Measurements from ENCODE around the gene SPOP. TPM values are rescaled to one million over a fixed set of nuclear protein-coding genes. Genes with fewer than 3 reads are reported as not detected.

The SPOP gene
- total and polyA plus RNA-seq, 2 of the 4 experiments (the other 2 are of a cell fraction), result 24.9 to 47.5 TPM

- peak overlapping the region in 1 of 2 experiments; percentile 77; a peak in 2 of 4 replicates for H4K8ac ChIP-seq (ENCODE audit: low read depth in 2 of 2, low read length in 2 of 2)
- peaks cover 8% of the 10 kb centered on the region; the same call in 1 of the 2 replicates for H4K20me1 ChIP-seq (ENCODE audit: insufficient read depth, low read length)
- no CpG with 5 or more reads among the region's 1 CpG for WGBS, 2 experiments (ENCODE audit: extremely low coverage in 2 of 2, insufficient read length in 1 of 2)
- no peak overlapping the region for H3K4me3 ChIP-seq (ENCODE audit: insufficient read depth, low read depth, low read length)
- no peak overlapping the region for H3K4me2 ChIP-seq (ENCODE audit: low read depth, low read length)
- CTCF ChIA-PET, result interaction anchor here (0.6 to 1.7 kb wide), 2 partner anchors 9 to 12 kb away, joined by 3 to 6 read pairs; no protein-coding TSS in a partner anchor
- H3K56ac ChIP-seq (ENCODE audit: extremely low read depth, insufficient read depth, low read length), result no peak overlapping the region
- dilution Hi-C loops (cut with HindIII; ENCODE audit: low sequenced_read_pairs, unreplicated experiment) (no loop called here), in situ Hi-C loops (cut with MboI; ENCODE audit: low sequenced_read_pairs) (no loop called here), intact Hi-C loops (cut with micrococcal nuclease) (no loop called here)
- H3K27ac ChIP-seq (ENCODE audit: insufficient read depth, low read length), result peak overlapping the region; percentile 29; the same call in 1 of the 2 replicates
- H2AK9ac ChIP-seq (replicated peaks; ENCODE audit: low read depth, low read length, poor library complexity), result no peak overlapping the region
- no peaks in the 10 kb centered on the region; the same call in 1 of the 2 replicates for H3K36me3 ChIP-seq (ENCODE audit: control insufficient read depth, insufficient read depth, low read length)
- H3K79me1 ChIP-seq (ENCODE audit: low read depth in 1 of 2, low read length in 2 of 2), result peaks cover 5 to 43% of the 10 kb centered on the region in 2 experiments
- H3K9me1 ChIP-seq (ENCODE audit: insufficient read depth, low read length), result no peaks in the 10 kb centered on the region
- no peaks in the 10 kb centered on the region for H3K9me3 ChIP-seq (ENCODE audit: control insufficient read depth, insufficient read depth, low read length)
- no peaks in the 10 kb centered on the region for H3K27me3 ChIP-seq (ENCODE audit: control insufficient read depth, insufficient read depth, low read length)
- TF ChIP-seq CEBPB (IDR thresholded peaks at IDR 0.05; ENCODE audit: low read depth, low read length) (no peak), POLR2A (IDR thresholded peaks at IDR 0.05; ENCODE audit: low read depth, low read length) (no peak), MAZ (IDR thresholded peaks at IDR 0.05; ENCODE audit: borderline replicate concordance, low read depth, low read length) (no peak), SMC3 (IDR thresholded peaks at IDR 0.05; ENCODE audit: low read depth, low read length) (no peak), MAFK (IDR thresholded peaks at IDR 0.05; ENCODE audit: low read depth, low read length) (no peak), FOS (IDR thresholded peaks at IDR 0.05; ENCODE audit: low read depth, low read length) (no peak), MXI1 (IDR thresholded peaks at IDR 0.05; ENCODE audit: borderline replicate concordance, low read depth, low read length) (no peak), CHD1 (IDR thresholded peaks at IDR 0.05; ENCODE audit: low read depth, low read length) (no peak), USF2 (IDR thresholded peaks at IDR 0.05; ENCODE audit: low read depth, low read length) (no peak), RFX5 (IDR thresholded peaks at IDR 0.05; ENCODE audit: low read depth, low read length) (no peak), RAD21 (IDR thresholded peaks at IDR 0.05; ENCODE audit: low read length) (no peak), BHLHE40 (IDR thresholded peaks at IDR 0.05; ENCODE audit: low read depth, low read length) (no peak), CTCF (conservative IDR thresholded peaks at IDR 0.05; ENCODE audit: low read depth, low read length) (no peak), NFE2L2 (IDR thresholded peaks at IDR 0.05; ENCODE audit: low read depth, low read length) (no peak), ELK1 (IDR thresholded peaks at IDR 0.05; ENCODE audit: borderline replicate concordance, low read depth, low read length) (no peak), RCOR1 (IDR thresholded peaks at IDR 0.05; ENCODE audit: insufficient replicate concordance, low read length) (no peak)
- no TSS peak for BruUV-seq (replicated peaks)
- no peak overlapping the region for H4K5ac ChIP-seq (ENCODE audit: low read depth, low read length)
- H3K18ac ChIP-seq (ENCODE audit: low read depth, low read length), result no peak overlapping the region
- H2BK5ac ChIP-seq (ENCODE audit: low read depth, low read length, poor library complexity, severe bottlenecking), result peak overlapping the region; percentile 95
- peak overlapping the region; percentile 16; the same call in 1 of the 2 replicates for H3K4ac ChIP-seq (ENCODE audit: low read depth, low read length)
- POLR2A ChIA-PET (ENCODE audit: unreplicated experiment), result interaction anchor here (0.7 kb wide), 1 partner anchor 48 kb away, joined by 4 read pairs; no protein-coding TSS in a partner anchor
- 0 out of 2 replicates have a peak overlapping the region, but pooled peaks have one; percentile 10 for H2BK120ac ChIP-seq (ENCODE audit: low read depth, low read length)
- H2BK20ac ChIP-seq (ENCODE audit: low read depth, low read length), result no peak overlapping the region
- no peak overlapping the region for H2AFZ ChIP-seq (replicated peaks; ENCODE audit: low read length, poor library complexity)
- peak overlapping the region; percentile 24; the same call in 1 of the 2 replicates for H3K23ac ChIP-seq (ENCODE audit: low read depth, low read length)
- no peak overlapping the region; the same call in 1 of the 2 replicates for H3K9ac ChIP-seq (ENCODE audit: low read depth, low read length)
- DNase-seq (no peak), ATAC-seq (ENCODE audit: low read depth) (no peak)
- H2AK5ac ChIP-seq (ENCODE audit: low read depth, low read length), result no peak overlapping the region
- H3K4me1 ChIP-seq (ENCODE audit: control insufficient read depth, insufficient read depth, low read length), result peaks cover 5% of the 10 kb centered on the region; the same call in 1 of the 2 replicates
- H4K91ac ChIP-seq (ENCODE audit: insufficient read depth, low read depth, low read length), result no peak overlapping the region
- H3K14ac ChIP-seq (replicated peaks; ENCODE audit: low read depth, low read length), result peak overlapping the region; percentile 69
- H2BK15ac ChIP-seq (ENCODE audit: low read depth, low read length), result no peak overlapping the region; the same call in 2 of the 3 replicates
These were observed 32.2 kb downstream of the SPOP start for GRCh38 chr17:49645654-49646053.
